Ovary (tissue), 9 donors: ENCODE measurements around the gene TSEN34. TPM values are rescaled to one million over a fixed set of nuclear protein-coding genes. Genes with fewer than 3 reads are reported as not detected.
"Not testable (repeated sequence)": the region's sequence is repeated elsewhere in the genome, so short reads cannot be mapped to it uniquely, and the experiment has no call there.

ENCODE experiments used
- DNase-seq, 5 donors: peaks; one replicate each; pipeline ENCODE4 v3.0.0-alpha.2; 2019 to 2020
- H3K27ac ChIP-seq, 2 donors: fragments of 200-600 bp; one replicate each; pipeline versions ENCODE4 v1.5.1 to v1.8.0; 2019 to 2022
- H3K27me3 ChIP-seq: fragments of 200-600 bp; one replicate; pipeline ENCODE4 v1.8.0; 2022
- H3K36me3 ChIP-seq: fragments of 200-600 bp; sonication (generic); one replicate; pipeline ENCODE4 v1.5.1; 2019
- H3K4me1 ChIP-seq: one replicate; pipeline ENCODE4 v1.8.1; 2013; ENCODE audit warnings: mild to moderate bottlenecking, moderate library complexity; ENCODE audit not compliant: insufficient read depth
- H3K4me3 ChIP-seq: fragments of 200-600 bp; sonication (generic); one replicate; pipeline ENCODE4 v1.5.1; 2017
- H3K9me3 ChIP-seq, 2 donors: fragments of 200-600 bp in 1 of 2; sonication (generic) in 1 of 2; one replicate each; pipeline versions ENCODE4 v1.5.1 to v1.8.1; 2013 to 2019; ENCODE audit warnings: mild to moderate bottlenecking in 1 of 2, moderate library complexity in 1 of 2
- EP300 ChIP-seq: sonication (generic); formaldehyde crosslinking; IDR thresholded peaks from one replicate; pipeline ENCODE4 v1.6.1; 2017; ENCODE audit warnings: antibody characterized with exemption
- POLR2A ChIP-seq: fragments of 450-650 bp; IDR thresholded peaks from one replicate; pipeline ENCODE4 v1.6.1; 2017; ENCODE audit warnings: antibody characterized with exemption, mild to moderate bottlenecking, moderate library complexity
- WGBS, 3 donors: extraction: QIAGEN DNeasy Blood & Tissue Kit in 1 of 3; methylation state at CpG; one replicate each; pipeline versions ENCODE4 v1.1.5 to v1.1.7; 2013 to 2017; 5-methylcytosine and 5-hydroxymethylcytosine counted together
- intact Hi-C, 4 donors: fragments of 100-400 bp; cut with DNase I; formaldehyde crosslinking; loops; one replicate each; pipeline versions ENCODE4 v1.11.0 to v1.15.1; 2022 to 2023
- polyA plus RNA-seq, 2 donors: library from polyadenylated mRNA; stranded (reverse); fragments of 200-250 nt in 1 of 2; fragments of 350-450 nt in 1 of 2; fragmentation: Illumina TruSeq in 1 of 2; extraction: RNeasy Lipid Tissue Mini Kit (QIAGEN cat#74804) in 1 of 2; gene quantifications; one replicate each; pipeline ENCODE4 v1.2.3, GENCODE V29; 2013 to 2014
- total RNA-seq, 7 donors: library from RNA; depleted of rRNA in 2 of 7; stranded (reverse); fragments of >200 nt in 2 of 7; fragmentation: NEBNext Ultra II Directional in 3 of 7; extraction: Animal tissue kit (Norgen Biotek cat#: 25700) in 3 of 7; gene quantifications; one replicate each; pipeline versions ENCODE4 v1.1.0 to v1.2.4, GENCODE V29; 2016 to 2023
- TF ChIP-seq, protein P1 (sequence below), 3 donors: fragments of 450-650 bp in 2 of 3; fragments of 200-600 bp in 1 of 3; IDR thresholded peaks; one replicate each; pipeline versions ENCODE4 v1.5.1 to v1.8.0; 2016 to 2022; ENCODE audit warnings: antibody characterized with exemption in 3 of 3, mild to moderate bottlenecking in 1 of 3
- donor health status: DM: no; HTN: no; CAD: no; lungs with moderate emphysema.
- donor health status: DM: no; HTN: no; CAD: no.
- donor health status: Bipolar disorder and iron deficiency.
- donor health status: DM: yes; HTN: yes; CAD: no.
- donor health status: DM: no; HTN: no; CAD: no.
- donor health status: DM: yes; HTN: yes; CAD: no.

TSEN34 gene
- total and polyA plus RNA-seq, 9 donors, result 12.5 to 98.8 (median 56.2) TPM

DNA sequence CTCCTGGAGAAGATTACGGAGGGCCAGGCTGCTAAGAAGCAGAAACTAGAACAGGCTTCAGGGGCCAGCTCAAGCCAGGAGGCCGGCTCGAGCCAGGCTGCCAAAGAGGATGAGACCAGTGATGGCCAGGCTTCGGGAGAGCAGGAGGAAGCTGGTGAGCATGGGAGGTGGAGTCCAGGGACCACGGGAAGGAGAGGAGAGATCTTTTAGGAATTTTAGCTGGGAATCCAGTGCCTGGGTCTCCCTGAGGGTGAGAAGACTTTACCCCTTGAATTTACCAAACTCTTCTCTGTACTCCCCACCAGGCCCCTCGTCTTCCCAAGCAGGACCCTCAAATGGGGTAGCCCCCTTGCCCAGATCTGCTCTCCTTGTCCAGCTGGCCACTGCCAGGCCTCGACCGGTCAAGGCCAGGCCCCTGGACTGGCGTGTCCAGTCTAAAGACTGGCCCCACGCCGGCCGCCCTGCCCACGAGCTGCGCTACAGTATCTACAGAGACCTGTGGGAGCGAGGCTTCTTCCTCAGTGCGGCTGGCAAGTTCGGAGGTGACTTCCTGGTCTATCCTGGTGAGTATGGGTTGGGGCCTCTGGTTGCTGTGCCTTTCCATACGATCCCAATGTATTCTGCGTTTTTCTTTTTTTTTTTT, 824 bp downstream of the TSEN34 start:
- no peaks in the 10 kb centered on the region for H3K9me3 ChIP-seq

DNA sequence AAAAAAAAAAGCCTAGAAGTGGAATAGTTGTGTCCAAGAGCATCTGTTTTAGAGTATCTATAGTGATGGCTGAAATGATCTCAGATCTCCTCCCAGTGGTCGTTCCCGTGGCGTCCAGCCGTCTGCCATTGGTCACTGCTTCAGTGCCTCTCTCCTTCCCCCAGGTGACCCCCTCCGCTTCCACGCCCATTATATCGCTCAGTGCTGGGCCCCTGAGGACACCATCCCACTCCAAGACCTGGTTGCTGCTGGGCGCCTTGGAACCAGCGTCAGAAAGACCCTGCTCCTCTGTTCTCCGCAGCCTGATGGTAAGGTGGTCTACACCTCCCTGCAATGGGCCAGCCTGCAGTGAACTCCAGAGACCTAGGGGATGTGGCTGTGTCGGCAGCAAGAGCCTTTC, 1.9 kb downstream of the TSEN34 start:
- intact Hi-C loops, result no loop called here

More for the DNA sequence above, 824 bp downstream of the TSEN34 start:
- intact Hi-C loops, result no loop called here
- 41 to 54% (median 44%) methylated on average over 19 of the region's 19 CpGs for WGBS, 3 donors
- H3K4me3 ChIP-seq, result peak overlapping the region; percentile 66
- no peaks in the 10 kb centered on the region for H3K36me3 ChIP-seq
- no peaks in the 10 kb centered on the region for H3K27me3 ChIP-seq
- DNase-seq, result peak in 3 of 5 donors; percentile 52 to 59 (median 54)
- no peak for TF ChIP-seq POLR2A
- no peak for TF ChIP-seq EP300
- H3K27ac ChIP-seq, result peak overlapping the region; percentile 96 to 100
- H3K4me1 ChIP-seq, result peaks cover 6% of the 10 kb centered on the region

DNA sequence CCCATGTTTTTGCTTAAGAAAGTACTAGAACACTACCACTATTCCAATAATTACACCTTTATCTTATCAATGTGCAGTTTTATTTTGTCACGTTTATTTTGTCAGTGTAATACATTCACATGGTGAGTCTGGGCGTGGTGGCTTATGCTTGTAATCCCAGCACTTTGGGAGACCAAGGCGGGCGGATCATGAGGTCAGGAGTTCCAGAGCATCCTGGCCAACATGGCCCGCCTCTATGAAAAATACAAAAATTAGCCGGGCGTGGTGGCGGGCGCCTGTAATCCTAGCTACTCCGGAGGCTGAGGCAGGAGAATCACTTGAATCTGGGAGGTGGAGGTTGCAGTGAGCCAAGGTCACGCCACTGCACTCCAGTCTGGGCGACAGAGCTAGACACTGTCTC, 3.4 kb downstream of the TSEN34 start:
- H3K4me1 ChIP-seq, H3K27me3 ChIP-seq, H3K9me3 ChIP-seq, H3K4me3 ChIP-seq, H3K36me3 ChIP-seq, DNase-seq, intact Hi-C loops, H3K27ac ChIP-seq: not testable (repeated sequence)
- 91 to 93% (median 92%) methylated on average over 12 of the region's 12 CpGs for WGBS, 3 donors

More for the DNA sequence above, 1.9 kb downstream of the TSEN34 start:
- no peak for TF ChIP-seq EP300
- TF ChIP-seq, protein P1, sequence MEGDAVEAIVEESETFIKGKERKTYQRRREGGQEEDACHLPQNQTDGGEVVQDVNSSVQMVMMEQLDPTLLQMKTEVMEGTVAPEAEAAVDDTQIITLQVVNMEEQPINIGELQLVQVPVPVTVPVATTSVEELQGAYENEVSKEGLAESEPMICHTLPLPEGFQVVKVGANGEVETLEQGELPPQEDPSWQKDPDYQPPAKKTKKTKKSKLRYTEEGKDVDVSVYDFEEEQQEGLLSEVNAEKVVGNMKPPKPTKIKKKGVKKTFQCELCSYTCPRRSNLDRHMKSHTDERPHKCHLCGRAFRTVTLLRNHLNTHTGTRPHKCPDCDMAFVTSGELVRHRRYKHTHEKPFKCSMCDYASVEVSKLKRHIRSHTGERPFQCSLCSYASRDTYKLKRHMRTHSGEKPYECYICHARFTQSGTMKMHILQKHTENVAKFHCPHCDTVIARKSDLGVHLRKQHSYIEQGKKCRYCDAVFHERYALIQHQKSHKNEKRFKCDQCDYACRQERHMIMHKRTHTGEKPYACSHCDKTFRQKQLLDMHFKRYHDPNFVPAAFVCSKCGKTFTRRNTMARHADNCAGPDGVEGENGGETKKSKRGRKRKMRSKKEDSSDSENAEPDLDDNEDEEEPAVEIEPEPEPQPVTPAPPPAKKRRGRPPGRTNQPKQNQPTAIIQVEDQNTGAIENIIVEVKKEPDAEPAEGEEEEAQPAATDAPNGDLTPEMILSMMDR (IDR thresholded peaks at IDR 0.05), result no peak
- no peak for TF ChIP-seq POLR2A
- no peaks in the 10 kb centered on the region for H3K27me3 ChIP-seq
- DNase-seq, result peak in 1 of 5 donors; percentile 40
- H3K9me3 ChIP-seq, result no peaks in the 10 kb centered on the region
- H3K4me3 ChIP-seq, result no peak overlapping the region
- no peak overlapping the region for H3K27ac ChIP-seq
- H3K4me1 ChIP-seq, result peaks cover 6% of the 10 kb centered on the region
- H3K36me3 ChIP-seq, result no peaks in the 10 kb centered on the region
- WGBS, 3 donors, result 88 to 90% (median 89%) methylated on average over 11 of the region's 11 CpGs

DNA sequence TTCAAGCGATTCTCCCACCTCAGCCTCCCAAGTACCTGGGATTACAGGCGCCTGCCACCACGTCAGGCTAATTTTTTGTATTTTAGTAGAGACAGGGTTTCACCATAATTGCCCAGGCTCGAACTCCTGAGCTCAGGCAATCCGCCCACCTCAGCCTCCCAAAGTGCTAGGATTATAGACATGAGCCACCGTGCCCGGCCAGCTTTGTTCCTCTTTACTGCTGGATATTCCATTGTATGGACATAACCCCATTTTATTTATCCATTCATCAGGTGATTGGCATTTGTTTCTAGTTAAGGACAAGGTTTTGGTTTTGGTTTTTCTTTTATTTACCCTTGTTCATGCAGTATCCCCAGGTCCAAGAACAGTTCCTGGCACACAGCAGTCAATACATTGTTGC, 5.4 kb downstream of the TSEN34 start:
- DNase-seq, result no peak
- H3K9me3 ChIP-seq, result no peaks in the 10 kb centered on the region
- H3K36me3 ChIP-seq, result no peaks in the 10 kb centered on the region
- intact Hi-C loops, result no loop called here
- no peak overlapping the region for H3K27ac ChIP-seq
- H3K27me3 ChIP-seq, result no peaks in the 10 kb centered on the region
- no peak overlapping the region for H3K4me3 ChIP-seq
- TF ChIP-seq, protein P1 (IDR thresholded peaks at IDR 0.05), result no peak
- H3K4me1 ChIP-seq, result peaks cover 8% of the 10 kb centered on the region
- 92 to 95% (median 95%) methylated on average over 7 of the region's 7 CpGs for WGBS, 3 donors

DNA sequence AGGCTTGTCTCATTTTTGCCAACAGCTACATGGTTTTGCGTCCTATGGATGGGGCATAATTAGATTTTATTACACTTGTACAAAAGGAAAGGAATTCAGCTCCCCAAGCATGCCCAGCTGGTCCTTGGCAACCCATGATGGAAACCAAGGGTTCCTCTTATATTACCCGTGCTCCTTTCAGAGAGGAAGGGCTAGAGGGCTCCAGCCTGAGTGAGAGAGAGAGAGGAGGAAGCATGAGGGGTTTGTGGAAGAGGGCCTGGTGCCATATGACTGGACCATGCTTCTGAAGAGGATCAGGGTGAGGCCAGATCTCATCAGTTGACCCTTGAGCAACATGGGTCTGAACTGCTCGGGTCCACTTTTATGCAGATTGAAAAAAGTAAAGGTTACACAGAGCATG, 6.0 kb downstream of the TSEN34 start:
- Histone ChIP-seq H3K36me3 (no peaks in the 10 kb centered on the region), H3K4me1 (peaks cover 9% of the 10 kb centered on the region), H3K9me3 (no peaks in the 10 kb centered on the region), H3K27me3 (no peaks in the 10 kb centered on the region), H3K27ac (no peak overlapping the region), H3K4me3 (no peak overlapping the region)
- intact Hi-C loops, result no loop called here
- TF ChIP-seq POLR2A (no peak), EP300 (no peak)
- TF ChIP-seq, protein P1 (IDR thresholded peaks at IDR 0.05), result no peak
- no peak for DNase-seq
- 72 to 89% (median 81%) methylated on average over 3 of the region's 3 CpGs for WGBS, 3 donors
